ENCODE results near the gene MED12L.

GRCh38 chr3:151456065-151456464, 370.6 kb downstream of the MED12L start:
- TF ChIP-seq SP1 (IDR thresholded peaks at IDR 0.05; ENCODE audit: low read depth) (no peak), ZFX (IDR thresholded peaks at IDR 0.05) (no peak), POLR2AphosphoS5 (IDR thresholded peaks at IDR 0.05; ENCODE audit: low read depth, low read length) (no peak), REST (IDR thresholded peaks at IDR 0.05; ENCODE audit: low read depth) (no peak), POLR2A (IDR thresholded peaks at IDR 0.05; ENCODE audit: borderline replicate concordance, extremely low read depth, insufficient read depth, insufficient read length) (no peak), EZH2 (IDR thresholded peaks at IDR 0.05) (no peak), ZBTB33 (IDR thresholded peaks at IDR 0.05; ENCODE audit: extremely low read depth, insufficient replicate concordance, low read length) (no peak)
- TF ChIP-seq, protein P1, sequence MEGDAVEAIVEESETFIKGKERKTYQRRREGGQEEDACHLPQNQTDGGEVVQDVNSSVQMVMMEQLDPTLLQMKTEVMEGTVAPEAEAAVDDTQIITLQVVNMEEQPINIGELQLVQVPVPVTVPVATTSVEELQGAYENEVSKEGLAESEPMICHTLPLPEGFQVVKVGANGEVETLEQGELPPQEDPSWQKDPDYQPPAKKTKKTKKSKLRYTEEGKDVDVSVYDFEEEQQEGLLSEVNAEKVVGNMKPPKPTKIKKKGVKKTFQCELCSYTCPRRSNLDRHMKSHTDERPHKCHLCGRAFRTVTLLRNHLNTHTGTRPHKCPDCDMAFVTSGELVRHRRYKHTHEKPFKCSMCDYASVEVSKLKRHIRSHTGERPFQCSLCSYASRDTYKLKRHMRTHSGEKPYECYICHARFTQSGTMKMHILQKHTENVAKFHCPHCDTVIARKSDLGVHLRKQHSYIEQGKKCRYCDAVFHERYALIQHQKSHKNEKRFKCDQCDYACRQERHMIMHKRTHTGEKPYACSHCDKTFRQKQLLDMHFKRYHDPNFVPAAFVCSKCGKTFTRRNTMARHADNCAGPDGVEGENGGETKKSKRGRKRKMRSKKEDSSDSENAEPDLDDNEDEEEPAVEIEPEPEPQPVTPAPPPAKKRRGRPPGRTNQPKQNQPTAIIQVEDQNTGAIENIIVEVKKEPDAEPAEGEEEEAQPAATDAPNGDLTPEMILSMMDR (IDR thresholded peaks at IDR 0.05 in 2 of 3, conservative IDR thresholded peaks at IDR 0.05 in 1 of 3; ENCODE audit: borderline replicate concordance in 1 of 3, insufficient read depth in 1 of 3, low read depth in 2 of 3, low read length in 2 of 3), result no peak
- TF ChIP-seq, protein P2, sequence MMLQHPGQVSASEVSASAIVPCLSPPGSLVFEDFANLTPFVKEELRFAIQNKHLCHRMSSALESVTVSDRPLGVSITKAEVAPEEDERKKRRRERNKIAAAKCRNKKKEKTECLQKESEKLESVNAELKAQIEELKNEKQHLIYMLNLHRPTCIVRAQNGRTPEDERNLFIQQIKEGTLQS (IDR thresholded peaks at IDR 0.05), result no peak
